Bronchial epithelial cell (primary cell): ENCODE measurements around the gene SNX5. TPM values are rescaled to one million over a fixed set of nuclear protein-coding genes. Genes with fewer than 3 reads are reported as not detected.

Experiments
- DNase-seq: peaks from one replicate; pipeline ENCODE4 v3.0.0-alpha.2; 2010; ENCODE audit warnings: low read depth
- FAIRE-seq: peaks from 2 replicates; lab custom pipeline; 2011; peaks lifted over from hg19 to GRCh38; lab: Jason Lieb, UNC
- H3K27me3 ChIP-seq: 2 replicates; pipeline ENCODE4 v1.5.1; 2011; ENCODE audit warnings: low read length; ENCODE audit not compliant: control insufficient read depth, insufficient read depth
- H3K36me3 ChIP-seq: 2 replicates; pipeline ENCODE4 v1.5.1; 2011; ENCODE audit warnings: low read length; ENCODE audit not compliant: control insufficient read depth, insufficient read depth
- H3K4me3 ChIP-seq: 2 replicates; pipeline ENCODE4 v1.5.1; 2011; ENCODE audit warnings: mild to moderate bottlenecking, low read depth, low read length, control low read depth
- total RNA-seq: library from RNA; depleted of rRNA; stranded (reverse); fragments of >200 nt; gene quantifications from 2 replicates; pipeline ENCODE4 v1.2.1, GENCODE V29; 2014
- TF ChIP-seq, protein P1 (sequence below): IDR thresholded peaks from 2 replicates; pipeline ENCODE4 v1.5.1; 2011; ENCODE audit warnings: mild to moderate bottlenecking, moderate library complexity, low read length, control low read depth, inconsistent platforms; ENCODE audit not compliant: insufficient read depth, severe bottlenecking

The SNX5 gene
- total RNA-seq, 1 donor from 2014 or later = 152 TPM

DNA sequence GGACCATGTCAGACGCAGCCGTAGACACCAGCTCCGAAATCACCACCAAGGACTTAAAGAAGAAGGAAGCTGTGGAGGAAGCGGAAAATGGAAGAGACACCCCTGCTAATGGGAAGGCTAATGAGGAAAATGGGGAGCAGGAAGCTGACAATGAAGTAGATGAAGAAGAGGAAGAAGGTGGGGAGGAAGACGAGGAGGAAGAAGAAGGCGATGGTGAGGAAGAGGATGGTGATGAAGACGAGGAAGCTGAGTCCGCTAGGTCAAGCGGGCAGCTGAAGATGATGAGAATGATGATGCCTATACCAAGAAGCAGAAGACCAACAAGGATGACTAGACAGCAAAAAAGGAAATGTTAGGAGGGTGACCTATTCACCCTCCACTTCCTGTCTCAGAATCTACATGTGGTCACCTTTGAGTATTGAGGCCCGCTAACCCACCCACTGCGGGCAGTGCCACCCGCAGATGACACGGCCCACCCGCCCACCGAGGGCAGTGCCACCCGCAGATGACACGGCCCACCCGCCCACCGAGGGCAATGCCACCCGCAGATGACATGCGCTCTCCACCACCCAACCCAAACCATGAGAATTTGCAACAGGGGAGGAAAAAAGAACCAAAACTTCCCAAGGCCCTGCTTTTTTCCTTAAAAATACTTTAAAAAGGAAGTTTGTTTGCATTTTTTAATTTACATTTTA, 43.5 kb upstream of the SNX5 start:
- Histone ChIP-seq H3K27me3 (no peaks in the 10 kb centered on the region), H3K4me3 (no peak overlapping the region), H3K36me3 (no peaks in the 10 kb centered on the region)
- TF ChIP-seq, protein P1, sequence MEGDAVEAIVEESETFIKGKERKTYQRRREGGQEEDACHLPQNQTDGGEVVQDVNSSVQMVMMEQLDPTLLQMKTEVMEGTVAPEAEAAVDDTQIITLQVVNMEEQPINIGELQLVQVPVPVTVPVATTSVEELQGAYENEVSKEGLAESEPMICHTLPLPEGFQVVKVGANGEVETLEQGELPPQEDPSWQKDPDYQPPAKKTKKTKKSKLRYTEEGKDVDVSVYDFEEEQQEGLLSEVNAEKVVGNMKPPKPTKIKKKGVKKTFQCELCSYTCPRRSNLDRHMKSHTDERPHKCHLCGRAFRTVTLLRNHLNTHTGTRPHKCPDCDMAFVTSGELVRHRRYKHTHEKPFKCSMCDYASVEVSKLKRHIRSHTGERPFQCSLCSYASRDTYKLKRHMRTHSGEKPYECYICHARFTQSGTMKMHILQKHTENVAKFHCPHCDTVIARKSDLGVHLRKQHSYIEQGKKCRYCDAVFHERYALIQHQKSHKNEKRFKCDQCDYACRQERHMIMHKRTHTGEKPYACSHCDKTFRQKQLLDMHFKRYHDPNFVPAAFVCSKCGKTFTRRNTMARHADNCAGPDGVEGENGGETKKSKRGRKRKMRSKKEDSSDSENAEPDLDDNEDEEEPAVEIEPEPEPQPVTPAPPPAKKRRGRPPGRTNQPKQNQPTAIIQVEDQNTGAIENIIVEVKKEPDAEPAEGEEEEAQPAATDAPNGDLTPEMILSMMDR = no peak
- FAIRE-seq (no peak), DNase-seq (no peak)

DNA sequence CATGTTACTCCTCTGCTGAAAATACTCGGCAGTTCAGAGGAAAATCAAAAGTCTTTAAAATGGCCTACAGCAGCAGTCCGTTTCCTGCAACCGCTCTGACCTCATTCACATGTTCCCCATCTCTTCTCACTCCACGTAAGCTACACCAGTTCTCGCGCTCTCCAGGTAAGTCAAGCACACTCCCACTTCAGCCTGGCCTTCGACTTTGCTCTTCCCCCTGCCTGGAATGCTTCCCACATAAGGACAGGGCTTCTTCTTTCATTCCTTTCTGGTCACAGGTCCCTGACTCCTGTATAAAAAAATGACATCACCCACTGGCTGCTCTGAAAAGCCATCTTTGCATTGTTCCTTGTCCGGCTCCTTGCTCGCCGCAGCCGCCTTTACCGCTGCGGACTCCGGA, 42.9 kb upstream of the SNX5 start:
- H3K36me3 ChIP-seq = no peaks in the 10 kb centered on the region
- TF ChIP-seq, protein P1 = no peak
- no peak for DNase-seq
- FAIRE-seq = no peak
- H3K27me3 ChIP-seq = no peaks in the 10 kb centered on the region
- no peak overlapping the region for H3K4me3 ChIP-seq

DNA sequence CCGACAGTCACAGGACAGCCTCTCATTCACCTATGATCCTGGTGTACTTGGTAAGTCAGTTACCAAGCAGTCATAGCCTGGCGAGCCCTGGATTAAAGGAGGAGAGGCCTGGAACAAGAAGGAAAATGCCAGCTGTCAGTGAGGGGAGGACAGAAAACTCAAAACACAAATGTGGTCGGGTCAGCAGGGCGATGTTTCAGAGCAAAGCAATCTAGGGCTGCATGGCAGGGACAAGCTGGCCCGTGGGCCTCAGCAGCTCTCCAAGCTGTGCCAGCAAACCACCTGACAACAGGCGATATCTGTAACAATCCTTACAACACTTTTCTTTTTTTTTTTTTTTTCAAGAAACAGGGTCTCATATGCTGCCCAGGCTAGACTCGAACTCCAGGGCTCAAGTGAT, 40.5 kb upstream of the SNX5 start:
- TF ChIP-seq, protein P1 = no peak
- no peaks in the 10 kb centered on the region for H3K27me3 ChIP-seq
- no peak for FAIRE-seq
- DNase-seq = no peak
- H3K36me3 ChIP-seq = no peaks in the 10 kb centered on the region
- H3K4me3 ChIP-seq = no peak overlapping the region

DNA sequence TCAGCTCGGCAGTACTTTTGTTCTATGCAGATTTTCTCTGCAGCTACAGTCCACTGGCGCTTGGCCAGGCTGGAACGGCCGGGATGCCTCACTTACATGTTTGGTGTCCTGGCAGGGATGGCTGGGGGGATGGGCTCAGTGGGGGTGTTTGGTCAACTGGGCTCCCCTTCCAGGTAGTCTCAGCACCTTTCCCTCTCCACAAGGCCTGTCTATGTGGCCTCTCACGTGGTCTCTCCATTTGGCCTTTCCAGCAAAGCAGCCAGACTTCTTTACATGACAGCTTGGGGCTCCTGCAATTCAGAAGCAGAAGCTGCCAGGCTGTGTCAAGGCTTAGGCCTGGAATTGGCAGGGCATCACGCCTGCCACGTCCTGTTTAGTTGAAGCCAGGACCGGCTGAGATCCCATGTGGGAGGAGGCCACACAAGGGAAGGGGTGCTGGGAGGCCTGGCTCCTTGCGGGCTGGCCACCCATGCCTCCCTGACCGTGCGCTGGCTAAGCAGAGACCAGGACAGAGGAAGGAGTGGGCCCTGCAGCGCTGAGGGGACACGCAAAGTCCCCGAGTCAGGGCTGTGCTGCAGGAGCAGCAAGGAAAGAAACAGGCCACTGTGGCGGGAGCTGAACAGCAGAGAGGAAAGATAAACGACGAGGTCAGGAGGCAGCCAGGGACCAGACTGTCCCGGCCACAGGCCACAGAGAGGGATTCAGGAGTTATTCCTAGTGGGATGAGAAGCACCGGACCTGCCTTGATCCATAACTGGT, 39.1 kb upstream of the SNX5 start:
- no peak for DNase-seq
- no peak for FAIRE-seq
- TF ChIP-seq, protein P1 = no peak
- H3K36me3 ChIP-seq = no peaks in the 10 kb centered on the region
- no peaks in the 10 kb centered on the region for H3K27me3 ChIP-seq
- no peak overlapping the region for H3K4me3 ChIP-seq

DNA sequence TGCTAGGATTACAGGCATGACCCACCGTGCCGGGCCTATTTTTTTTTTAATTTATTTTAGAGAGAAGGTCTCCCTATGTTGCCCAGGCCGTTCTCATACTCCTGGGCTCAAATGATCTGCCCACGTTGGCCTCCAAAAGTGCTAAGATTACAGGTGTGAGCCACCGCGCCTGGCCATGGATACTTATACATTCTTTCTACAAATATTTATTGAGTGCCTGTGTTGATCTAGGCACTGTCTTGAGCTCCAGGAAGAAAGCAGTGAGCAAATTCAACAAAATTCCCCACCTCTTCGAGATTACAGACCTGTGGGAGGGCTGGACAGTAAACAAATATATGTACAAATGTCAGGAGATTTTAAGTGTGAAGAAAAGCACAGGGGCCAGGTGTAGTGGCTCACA, 38.1 kb upstream of the SNX5 start:
- Histone ChIP-seq H3K4me3 (no peak overlapping the region), H3K36me3 (no peaks in the 10 kb centered on the region), H3K27me3 (no peaks in the 10 kb centered on the region)
- FAIRE-seq (no peak), DNase-seq (no peak)
- TF ChIP-seq, protein P1 = no peak

DNA sequence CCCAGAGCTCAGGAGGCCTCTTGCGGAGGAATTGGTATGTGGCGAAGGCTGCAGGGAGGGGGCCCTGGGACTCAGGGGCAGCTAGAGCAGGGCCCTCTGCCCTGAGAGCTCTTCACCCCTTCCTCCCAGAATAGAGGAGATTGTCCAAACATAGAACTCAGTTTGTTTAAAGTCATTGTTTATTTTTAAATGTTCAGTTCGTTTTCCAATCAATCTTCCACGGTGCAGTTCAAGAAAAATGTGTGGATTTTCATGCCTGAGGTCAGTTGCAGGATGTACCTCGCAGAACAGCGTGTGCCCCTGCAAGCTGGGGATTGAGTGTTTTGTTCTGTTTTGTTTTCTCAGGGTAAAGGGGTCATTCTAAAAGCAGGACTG, 37.4 kb upstream of the SNX5 start:
- no peaks in the 10 kb centered on the region for H3K36me3 ChIP-seq
- DNase-seq (no peak), FAIRE-seq (no peak)
- TF ChIP-seq, protein P1 = no peak
- no peak overlapping the region for H3K4me3 ChIP-seq
- H3K27me3 ChIP-seq = no peaks in the 10 kb centered on the region
